Astrocyte of the spinal cord (primary cell): ENCODE measurements around the gene GK.
A peak's percentile ranks its signal among the peaks of the same experiment; 100 is the strongest.
"Not testable (repeated sequence)": the region's sequence is repeated elsewhere in the genome, so short reads cannot be mapped to it uniquely, and the experiment has no call there.

ENCODE experiments used
- DNase-seq: peaks from one replicate; pipeline ENCODE4 v3.0.0; 2011; ENCODE audit warnings: low read depth, low spot score
- H3K4me3 ChIP-seq: 2 replicates; pipeline ENCODE4 v1.5.1; 2011; ENCODE audit warnings: low read depth, mild to moderate bottlenecking, low read length, moderate library complexity
- CTCF ChIP-seq: IDR thresholded peaks from 2 replicates; pipeline ENCODE4 v1.5.1; 2012; ENCODE audit warnings: low read depth, mild to moderate bottlenecking, low read length, inconsistent platforms
- in situ Hi-C: cut with HindIII; loops from 2 replicates; pipeline ENCODE4 v1.10.0; 2017; ENCODE audit warnings: low sequenced_read_pairs

Gene GK

GRCh38 chrX:30734782-30735181 is 81.6 kb downstream of the GK start:
- in situ Hi-C loops, result no loop called here
- no peak for TF ChIP-seq CTCF
- no peak overlapping the region for H3K4me3 ChIP-seq
- DNase-seq, result no peak

GRCh38 chrX:30735839-30736238 is 82.6 kb downstream of the GK start:
- H3K4me3 ChIP-seq, result no peak overlapping the region
- in situ Hi-C loops, result no loop called here
- peak; percentile 67 for TF ChIP-seq CTCF
- DNase-seq, result peak; percentile 55

DNA sequence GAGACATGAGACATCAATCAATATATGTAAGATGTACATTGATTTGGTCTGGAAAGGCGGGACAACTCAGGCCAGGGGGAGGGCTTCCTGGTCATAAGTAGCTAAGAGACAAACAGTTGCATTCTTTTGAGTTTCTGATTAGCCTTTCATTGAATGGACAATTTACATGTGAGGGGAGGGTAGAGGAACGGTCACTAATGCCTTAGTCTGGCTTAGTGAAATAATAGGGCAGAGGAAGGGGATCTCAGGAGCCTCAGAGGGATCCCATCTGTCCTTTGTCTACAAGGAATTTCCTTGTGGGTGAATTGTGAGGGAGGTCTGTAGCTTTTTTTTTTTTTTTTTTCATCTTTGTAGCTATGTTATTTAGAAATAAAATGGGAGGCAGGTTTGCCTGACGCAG is 88.3 kb downstream of the GK start:
- in situ Hi-C loops, result no loop called here
- no peak overlapping the region for H3K4me3 ChIP-seq
- TF ChIP-seq CTCF, result no peak
- no peak for DNase-seq

GRCh38 chrX:30748342-30748960 is 95.2 kb downstream of the GK start:
- no peak for DNase-seq
- in situ Hi-C loops, result no loop called here

DNA sequence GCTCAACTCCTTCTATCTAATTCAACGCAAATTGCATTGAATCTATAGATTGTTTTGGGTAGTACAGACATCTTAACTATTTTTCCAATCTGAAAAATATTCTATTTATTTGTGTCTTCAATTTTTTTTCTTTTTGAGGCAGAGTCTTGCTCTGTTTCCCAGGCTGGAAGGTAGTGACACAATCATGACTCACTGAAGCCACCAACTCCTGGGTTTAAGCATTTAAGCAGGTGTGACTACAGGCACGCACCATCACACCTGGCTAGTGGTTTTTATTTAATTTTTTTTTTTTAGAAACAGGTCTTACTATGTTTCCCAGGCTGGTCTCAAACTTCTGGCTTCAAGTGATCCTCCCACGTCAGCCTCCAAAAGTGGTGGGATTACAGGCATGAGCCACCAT is 98.3 kb downstream of the GK start:
- DNase-seq, result no peak
- in situ Hi-C loops, result no loop called here
- no peak for TF ChIP-seq CTCF
- no peak overlapping the region for H3K4me3 ChIP-seq

More at GRCh38 chrX:30748342-30748960, 95.2 kb downstream of the GK start:
- no peak overlapping the region for H3K4me3 ChIP-seq
- no peak for TF ChIP-seq CTCF

GRCh38 chrX:30762755-30763154 is 109.5 kb downstream of the GK start:
- no peak overlapping the region for H3K4me3 ChIP-seq
- in situ Hi-C loops, result no loop called here
- no peak for TF ChIP-seq CTCF
- no peak for DNase-seq

- H3K4me3 ChIP-seq, DNase-seq, in situ Hi-C loops: not testable (repeated sequence)
Measured at GRCh38 chrX:30773764-30774163, 120.5 kb downstream of the GK start.
